SK-N-SH (cell line): Measurements from ENCODE around the gene FAM229A.

Experiments used
- RAD21 ChIP-seq: IDR thresholded peaks from 2 replicates; pipeline ENCODE4 v1.6.1; 2012; ENCODE audit warnings: mild to moderate bottlenecking, low read length
- TF ChIP-seq, protein P1 (sequence below): fragments of 200-600 bp; sonication (generic); IDR thresholded peaks from 2 replicates; pipeline ENCODE4 v1.6.1; 2017; ENCODE audit warnings: antibody characterized with exemption, mild to moderate bottlenecking, moderate library complexity

DNA sequence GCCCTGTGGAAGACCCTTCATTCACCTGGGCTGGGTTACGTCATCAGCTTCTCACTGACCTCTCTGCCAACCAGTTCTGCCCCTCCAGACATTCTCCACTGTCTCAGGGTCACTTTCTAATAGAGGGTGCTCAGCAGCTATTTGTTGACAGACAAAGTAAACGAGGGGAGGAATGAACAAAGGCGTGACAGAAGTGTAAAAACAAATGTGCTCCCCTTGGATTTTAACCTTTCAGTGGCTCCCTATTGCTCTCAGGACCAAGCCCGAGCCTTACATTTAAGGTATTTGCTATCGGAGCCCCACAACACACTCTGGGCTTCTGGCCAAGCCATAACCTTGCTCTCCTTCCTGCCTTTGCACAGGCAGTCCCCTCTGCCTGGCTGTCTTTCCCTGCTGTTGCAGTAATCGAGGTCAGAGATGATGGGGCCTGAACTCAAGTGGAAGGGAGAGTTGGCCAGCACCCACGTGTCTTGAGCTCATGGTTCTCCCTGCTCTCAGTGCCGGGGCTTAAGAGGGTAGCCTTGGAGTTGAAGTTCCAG, 16.9 kb downstream of the FAM229A start:
- TF ChIP-seq, protein P1, sequence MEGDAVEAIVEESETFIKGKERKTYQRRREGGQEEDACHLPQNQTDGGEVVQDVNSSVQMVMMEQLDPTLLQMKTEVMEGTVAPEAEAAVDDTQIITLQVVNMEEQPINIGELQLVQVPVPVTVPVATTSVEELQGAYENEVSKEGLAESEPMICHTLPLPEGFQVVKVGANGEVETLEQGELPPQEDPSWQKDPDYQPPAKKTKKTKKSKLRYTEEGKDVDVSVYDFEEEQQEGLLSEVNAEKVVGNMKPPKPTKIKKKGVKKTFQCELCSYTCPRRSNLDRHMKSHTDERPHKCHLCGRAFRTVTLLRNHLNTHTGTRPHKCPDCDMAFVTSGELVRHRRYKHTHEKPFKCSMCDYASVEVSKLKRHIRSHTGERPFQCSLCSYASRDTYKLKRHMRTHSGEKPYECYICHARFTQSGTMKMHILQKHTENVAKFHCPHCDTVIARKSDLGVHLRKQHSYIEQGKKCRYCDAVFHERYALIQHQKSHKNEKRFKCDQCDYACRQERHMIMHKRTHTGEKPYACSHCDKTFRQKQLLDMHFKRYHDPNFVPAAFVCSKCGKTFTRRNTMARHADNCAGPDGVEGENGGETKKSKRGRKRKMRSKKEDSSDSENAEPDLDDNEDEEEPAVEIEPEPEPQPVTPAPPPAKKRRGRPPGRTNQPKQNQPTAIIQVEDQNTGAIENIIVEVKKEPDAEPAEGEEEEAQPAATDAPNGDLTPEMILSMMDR, result no peak
- no peak for TF ChIP-seq RAD21
